Measurements from ENCODE around the gene GLIS2. TPM values are rescaled to one million over a fixed set of nuclear protein-coding genes. Genes with fewer than 3 reads are reported as not detected.

GLIS2 gene
- total RNA-seq, 1 donor from 2014 or later: 21.5 TPM

DNA sequence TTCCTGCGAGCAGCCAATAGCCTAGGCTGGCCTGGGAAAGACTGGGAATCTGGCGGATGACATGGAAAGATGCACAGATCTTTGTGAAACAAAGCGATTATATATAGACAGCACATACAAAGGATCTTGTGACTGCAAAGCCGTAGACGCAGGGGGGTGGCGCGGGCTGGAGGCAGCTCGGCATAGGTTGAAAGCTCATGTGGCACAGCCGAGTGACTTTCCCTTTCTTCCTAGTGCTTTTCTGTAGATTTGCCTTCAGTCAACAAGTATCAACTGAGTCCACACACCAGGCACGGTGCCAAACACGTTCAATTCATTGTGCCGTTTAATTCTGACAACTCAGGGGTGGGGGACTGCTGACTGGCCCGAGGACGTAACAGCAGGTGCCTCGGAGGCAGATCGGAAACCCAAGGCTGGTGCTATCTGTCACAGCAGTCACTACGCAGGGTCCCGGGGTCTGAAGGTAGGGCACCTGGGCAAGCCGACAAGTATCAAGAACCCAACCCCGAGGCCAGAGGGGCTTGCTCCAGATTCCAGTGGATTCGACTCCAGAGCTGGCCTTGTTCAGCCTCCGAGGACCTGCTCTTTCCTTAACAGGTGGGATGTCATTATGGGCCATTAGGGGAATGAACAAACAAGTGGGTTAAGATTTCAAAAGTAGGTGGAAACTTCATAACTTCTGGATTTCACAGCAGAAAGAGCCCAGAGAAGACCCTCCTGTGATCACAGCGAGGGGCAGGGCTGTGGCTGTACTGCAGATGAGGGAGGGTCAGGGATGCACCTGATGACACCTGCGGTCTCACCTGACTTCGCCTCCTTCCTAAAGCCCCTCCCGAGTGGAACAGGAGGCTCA is 29.3 kb downstream of the GLIS2 start:
- ATAC-seq (no peak), DNase-seq (no peak)
- H3K27ac ChIP-seq: peak overlapping the region; percentile 50
- H3K36me3 ChIP-seq: peaks cover 12% of the 10 kb centered on the region
- intact Hi-C loops (cut with DNase I): no loop called here
- TF ChIP-seq, protein P1, sequence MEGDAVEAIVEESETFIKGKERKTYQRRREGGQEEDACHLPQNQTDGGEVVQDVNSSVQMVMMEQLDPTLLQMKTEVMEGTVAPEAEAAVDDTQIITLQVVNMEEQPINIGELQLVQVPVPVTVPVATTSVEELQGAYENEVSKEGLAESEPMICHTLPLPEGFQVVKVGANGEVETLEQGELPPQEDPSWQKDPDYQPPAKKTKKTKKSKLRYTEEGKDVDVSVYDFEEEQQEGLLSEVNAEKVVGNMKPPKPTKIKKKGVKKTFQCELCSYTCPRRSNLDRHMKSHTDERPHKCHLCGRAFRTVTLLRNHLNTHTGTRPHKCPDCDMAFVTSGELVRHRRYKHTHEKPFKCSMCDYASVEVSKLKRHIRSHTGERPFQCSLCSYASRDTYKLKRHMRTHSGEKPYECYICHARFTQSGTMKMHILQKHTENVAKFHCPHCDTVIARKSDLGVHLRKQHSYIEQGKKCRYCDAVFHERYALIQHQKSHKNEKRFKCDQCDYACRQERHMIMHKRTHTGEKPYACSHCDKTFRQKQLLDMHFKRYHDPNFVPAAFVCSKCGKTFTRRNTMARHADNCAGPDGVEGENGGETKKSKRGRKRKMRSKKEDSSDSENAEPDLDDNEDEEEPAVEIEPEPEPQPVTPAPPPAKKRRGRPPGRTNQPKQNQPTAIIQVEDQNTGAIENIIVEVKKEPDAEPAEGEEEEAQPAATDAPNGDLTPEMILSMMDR (IDR thresholded peaks at IDR 0.05): no peak
- H3K27me3 ChIP-seq (ENCODE audit: low read depth): no peaks in the 10 kb centered on the region
- peaks cover 87% of the 10 kb centered on the region for H3K4me1 ChIP-seq
- H3K4me3 ChIP-seq: no peak overlapping the region
- no peaks in the 10 kb centered on the region for H3K9me3 ChIP-seq

DNA sequence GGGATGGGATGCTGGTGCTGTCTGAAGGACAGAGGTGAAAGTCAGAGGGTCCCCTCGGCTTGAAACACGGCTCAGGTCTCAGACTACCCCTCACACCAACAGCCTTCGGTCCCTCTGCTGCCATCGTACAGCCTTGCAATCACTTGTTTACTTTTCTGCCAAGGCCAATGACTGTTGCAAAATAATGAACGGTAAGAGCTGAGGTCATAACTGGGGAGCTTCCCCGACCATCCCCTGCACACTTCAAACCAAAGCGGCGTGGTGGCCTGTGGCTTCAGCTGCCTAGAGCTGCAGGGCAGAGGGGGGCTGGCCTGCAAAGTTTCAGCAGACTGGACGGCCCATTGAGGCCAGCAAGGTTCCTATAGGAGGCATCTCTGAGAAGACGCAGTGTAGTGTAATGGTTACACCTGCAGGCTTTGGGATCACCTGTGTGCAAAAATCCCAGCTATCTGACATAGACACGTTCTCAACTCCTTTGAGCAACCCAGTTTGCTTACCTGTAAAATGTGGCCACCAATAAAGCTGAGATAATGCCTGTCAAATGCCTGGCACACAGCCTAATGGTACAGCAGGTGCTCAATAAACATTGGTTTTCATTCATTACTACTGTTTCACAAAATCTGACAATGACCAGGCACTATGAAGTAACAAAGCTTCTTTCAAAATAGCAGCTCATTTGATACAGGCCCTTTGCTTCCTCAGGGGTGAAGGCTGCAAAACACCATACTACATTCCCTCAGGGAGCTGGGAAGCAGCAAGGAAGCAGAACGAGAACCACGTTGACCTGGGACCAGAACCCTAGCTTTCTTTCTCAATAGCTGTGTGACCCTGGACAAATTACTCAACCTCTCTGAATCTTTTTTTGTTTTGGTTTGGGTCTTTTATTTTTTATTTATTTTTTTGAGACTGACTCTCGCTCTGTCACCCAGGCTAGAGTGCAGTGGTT is 30.2 kb downstream of the GLIS2 start:
- peaks cover 3% of the 10 kb centered on the region for H3K36me3 ChIP-seq
- peaks cover 83% of the 10 kb centered on the region for H3K4me1 ChIP-seq
- no peaks in the 10 kb centered on the region for H3K9me3 ChIP-seq
- TF ChIP-seq, protein P1 (IDR thresholded peaks at IDR 0.05): no peak
- peak; percentile 58 to 66 for ATAC-seq
- intact Hi-C loops (cut with DNase I): no loop called here
- H3K4me3 ChIP-seq: no peak overlapping the region
- no peaks in the 10 kb centered on the region for H3K27me3 ChIP-seq (ENCODE audit: low read depth)
- H3K27ac ChIP-seq: peak overlapping the region; percentile 74
- no peak for DNase-seq

DNA sequence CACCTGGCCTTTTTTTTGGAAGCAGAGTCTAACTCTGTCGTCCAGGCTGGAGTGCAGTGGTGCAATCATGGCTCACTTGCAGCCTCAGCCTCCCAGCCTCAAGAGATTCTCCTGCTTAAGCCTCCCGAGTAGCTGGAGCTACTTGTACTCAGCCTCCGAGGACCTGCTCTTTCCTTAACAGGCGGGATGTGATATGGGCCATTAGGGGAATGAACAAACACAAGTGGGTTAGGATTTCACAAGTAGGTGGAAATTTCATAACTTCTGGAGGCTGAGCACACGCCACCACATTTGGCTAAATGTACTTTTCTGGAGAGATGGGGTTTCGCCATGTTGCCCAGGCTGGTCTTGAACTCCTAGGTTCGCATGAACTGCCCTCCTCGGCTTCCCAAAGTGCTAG is 31.1 kb downstream of the GLIS2 start:
- TF ChIP-seq, protein P1 (IDR thresholded peaks at IDR 0.05): no peak
- Histone ChIP-seq H3K4me1 (peaks cover 81% of the 10 kb centered on the region), H3K4me3 (no peak overlapping the region), H3K9me3 (no peaks in the 10 kb centered on the region), H3K27ac (peak overlapping the region; percentile 74), H3K36me3 (no peaks in the 10 kb centered on the region), H3K27me3 (ENCODE audit: low read depth) (no peaks in the 10 kb centered on the region)
- no peak for DNase-seq
- ATAC-seq: peak; percentile 31 to 42
- intact Hi-C loops (cut with DNase I): no loop called here

DNA sequence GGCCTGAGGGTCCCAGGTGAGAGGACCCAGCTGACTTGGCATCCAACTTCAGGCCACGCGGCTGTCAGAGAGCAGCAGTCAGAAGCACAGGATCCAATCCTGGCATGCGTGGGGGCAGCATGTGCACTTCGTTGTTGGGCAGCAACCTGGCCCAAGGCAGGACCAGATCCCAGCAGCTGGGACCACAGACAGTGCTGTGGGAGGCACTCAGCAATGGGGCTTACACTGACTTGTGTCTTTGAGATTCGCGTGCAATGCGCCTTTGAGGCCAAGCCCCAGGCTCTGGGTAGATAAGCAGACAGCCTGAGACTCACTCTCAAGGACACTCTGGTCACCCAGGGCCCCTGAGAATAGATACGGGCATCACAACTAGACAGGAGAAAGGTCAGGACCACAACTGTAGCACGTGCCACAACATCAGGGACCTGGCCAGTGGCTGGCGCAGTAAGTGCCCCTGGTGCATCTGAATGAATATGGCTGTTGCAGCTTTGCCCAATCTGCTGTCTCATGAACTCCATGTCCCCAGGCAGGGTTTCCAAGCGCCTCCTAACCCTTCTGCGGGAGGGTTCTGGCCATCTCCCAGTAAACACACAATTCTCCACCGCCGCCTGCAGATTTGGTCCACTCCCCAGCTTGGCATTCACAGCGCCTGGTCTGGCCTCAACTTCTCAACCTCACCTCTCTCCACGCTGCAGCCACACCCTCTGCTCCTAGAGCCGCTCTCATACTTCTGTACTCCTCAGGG is 32.1 kb downstream of the GLIS2 start:
- H3K36me3 ChIP-seq: no peaks in the 10 kb centered on the region

More for the DNA sequence above, 32.1 kb downstream of the GLIS2 start:
- Histone ChIP-seq H3K4me3 (no peak overlapping the region), H3K4me1 (peaks cover 72% of the 10 kb centered on the region), H3K27ac (peak overlapping the region; percentile 74), H3K27me3 (ENCODE audit: low read depth) (no peaks in the 10 kb centered on the region), H3K9me3 (no peaks in the 10 kb centered on the region)
- DNase-seq (peak; percentile 74), ATAC-seq (peak; percentile 28 to 30)
- intact Hi-C loops (cut with DNase I): no loop called here
- TF ChIP-seq, protein P1 (IDR thresholded peaks at IDR 0.05): no peak

Data from lower lobe of right lung (tissue), 2 donors.